ELF-1 (cell line): Measurements from ENCODE around the gene PLCB1.
"Not testable (repeated sequence)": the region's sequence is repeated elsewhere in the genome, so short reads cannot be mapped to it uniquely, and the experiment has no call there.

ENCODE experiments used
- DNase-seq: peaks from one replicate; pipeline ENCODE4 v3.0.0-alpha.2; 2016; ENCODE audit warnings: low read depth, low spot score

Gene PLCB1

DNA sequence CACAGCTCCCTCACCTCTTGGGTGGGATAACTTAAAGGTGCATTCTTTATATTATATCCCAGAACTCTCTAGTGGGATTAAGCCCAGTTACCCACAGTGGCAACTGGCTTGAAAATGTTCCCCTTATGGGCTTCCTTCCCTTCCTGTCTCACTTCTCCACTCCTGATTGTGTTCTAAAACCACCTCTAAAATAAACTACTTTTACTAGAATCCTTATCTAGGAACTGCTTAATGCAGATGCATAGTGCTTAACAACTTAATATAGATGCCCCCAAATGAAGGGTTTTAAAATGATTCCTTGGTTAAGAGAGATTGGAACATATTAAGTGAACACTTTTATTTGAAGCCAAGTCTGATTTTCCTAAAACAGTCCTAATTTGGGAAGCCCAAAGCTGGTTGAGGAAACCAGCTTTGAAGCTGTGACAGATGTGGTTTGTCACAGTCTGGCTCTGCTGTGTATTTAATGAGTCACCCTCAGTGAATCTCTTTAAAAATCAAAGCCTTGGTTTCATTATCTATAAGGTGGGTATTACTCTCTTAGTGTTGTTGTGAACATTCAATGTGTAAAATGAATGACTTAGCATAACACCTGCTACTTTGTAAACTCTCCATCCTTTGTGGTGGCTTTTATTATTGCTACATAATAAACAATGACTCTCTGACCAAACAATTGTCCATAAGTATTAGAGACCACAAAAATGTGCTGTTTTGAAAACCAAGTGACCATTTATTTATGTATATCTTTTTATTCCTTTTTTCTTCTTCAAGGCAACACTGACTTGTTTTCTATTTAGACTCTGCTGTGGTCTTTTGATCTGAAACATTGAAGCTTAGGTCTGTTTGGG, 24.4 kb downstream of the PLCB1 start:
- DNase-seq, result no peak

DNA sequence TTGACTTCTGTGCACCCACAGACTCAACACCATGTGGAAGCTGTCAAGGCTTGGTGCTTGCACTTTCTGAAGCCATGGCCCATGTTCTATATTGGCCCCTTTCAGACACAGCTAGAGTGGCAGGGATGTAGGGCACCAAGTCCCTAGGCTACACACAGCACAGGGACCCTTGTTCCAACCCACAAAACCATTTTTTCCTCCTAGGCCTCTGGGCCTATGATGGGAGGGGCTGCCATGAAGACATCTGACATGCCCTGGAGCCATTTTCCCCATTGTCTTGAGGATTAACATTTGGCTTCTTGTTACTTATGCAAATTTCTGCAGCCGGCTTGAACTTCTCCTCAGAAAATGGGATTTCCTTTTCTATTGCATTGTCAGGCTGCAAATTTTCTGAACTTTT, 27.2 kb downstream of the PLCB1 start:
- not testable (repeated sequence) for DNase-seq

DNA sequence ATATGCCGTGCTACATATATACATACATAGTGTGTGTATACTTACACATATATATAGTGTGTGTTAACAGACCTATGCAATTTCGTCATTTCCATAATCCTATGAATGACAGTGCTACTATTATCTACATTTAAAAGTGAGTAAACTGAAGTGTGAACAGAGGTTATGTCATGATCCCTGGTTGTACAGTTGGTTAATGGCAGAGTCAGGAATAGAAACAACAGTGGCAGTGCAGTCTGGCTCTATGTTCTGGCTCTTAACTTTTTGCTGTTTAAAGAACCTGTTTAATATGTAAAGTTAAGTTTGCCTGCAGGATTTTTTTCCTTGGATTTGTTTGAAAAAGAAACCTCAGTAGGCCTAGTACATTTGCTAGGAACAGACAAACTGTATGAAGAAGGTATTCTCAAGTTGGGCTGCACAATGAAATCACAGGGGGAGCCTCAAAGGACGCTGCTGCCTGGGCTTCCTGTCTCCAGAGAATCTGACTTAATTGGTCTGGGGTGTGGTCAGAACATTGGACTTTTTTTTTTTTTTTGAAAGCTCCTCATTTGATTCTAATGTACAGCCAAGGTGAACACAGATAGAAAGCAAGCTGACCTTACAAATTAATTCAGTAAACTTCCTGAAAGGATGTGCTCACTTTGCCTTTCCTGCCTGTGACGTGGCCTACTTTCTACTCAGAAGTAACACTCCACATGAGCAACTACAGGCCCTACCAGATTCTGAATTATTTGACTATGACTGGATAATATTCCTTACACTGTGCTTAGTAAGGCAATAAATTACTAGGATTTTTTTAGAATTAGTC, 29.4 kb downstream of the PLCB1 start:
- DNase-seq, result no peak

DNA sequence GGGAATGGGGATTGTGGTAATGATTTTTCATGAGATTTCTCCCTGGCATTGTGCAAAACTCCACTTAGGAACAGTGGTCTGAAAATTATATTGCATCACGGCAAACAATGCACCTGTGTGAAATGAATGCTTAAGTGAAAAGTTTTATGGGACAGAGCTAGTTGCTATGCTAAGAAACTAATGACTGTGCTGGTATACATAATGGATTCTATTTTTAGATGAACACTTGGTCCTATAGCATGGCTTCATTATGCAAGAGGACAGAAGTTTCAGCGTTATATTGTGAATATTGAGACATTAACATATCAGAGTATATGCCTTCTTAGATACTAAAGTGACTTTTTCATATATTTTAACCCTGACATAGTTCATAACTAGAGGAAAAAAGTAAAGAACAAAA, 30.5 kb downstream of the PLCB1 start:
- no peak for DNase-seq

DNA sequence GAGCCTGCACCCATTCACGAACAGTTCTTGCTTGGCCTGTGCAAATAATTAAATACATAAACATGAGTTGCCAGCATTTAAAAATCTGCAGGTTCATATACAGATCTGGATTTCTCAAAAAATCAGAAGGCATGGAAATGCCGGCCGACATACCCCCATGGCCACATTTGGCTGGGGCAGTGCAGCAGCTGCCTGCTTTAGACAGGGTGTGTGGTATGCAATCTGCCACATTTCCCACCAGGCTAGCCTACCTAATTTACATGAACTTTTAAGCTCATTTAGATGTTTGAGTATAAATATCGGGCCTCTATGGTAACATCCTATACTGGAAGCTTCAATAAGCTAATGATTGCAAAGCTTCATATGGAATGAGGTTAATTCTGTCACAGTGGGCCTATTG, 31.5 kb downstream of the PLCB1 start:
- no peak for DNase-seq

DNA sequence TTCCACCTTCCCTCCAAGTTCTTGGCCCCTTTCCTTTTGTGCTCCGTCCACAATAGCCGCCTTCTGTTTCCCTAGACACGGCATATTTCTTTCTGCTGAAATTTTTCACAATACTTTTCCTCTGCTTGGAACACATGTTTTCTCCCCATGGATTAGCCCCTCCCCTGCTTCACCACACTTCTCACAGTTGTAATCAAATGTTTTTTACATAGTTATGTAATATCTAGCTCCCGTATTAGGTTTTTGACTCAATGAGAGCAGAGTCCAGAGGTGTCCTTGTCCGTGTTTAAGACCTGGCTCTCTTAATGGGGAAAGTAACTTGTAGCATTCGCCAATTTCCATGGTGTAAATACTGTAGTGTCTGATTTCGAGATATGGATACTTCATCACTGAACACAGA, 34.7 kb downstream of the PLCB1 start:
- no peak for DNase-seq

DNA sequence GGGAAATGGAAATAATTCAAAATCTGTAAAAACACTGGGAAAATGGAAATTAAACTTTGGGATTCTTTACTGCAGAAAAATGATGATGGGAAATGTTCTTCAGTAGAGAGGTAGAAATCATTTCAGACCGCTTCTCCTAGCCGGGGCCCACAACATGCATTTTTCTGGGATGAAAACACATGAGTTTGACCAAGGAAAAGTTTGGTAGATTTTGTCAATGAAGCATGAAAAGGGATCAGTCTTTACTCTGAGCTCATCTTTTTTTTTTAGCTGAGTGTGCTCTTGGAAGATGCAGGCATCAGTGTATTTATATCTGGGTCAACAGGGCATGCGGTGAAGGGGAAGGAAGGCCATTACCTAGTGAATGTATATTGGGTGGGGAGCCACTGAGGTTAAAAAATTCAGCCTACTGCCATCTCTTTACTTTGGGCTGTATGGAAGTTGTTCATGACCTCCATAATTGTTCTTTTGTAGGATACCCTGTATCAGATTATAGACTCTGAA, 36.8 kb downstream of the PLCB1 start:
- DNase-seq, result no peak

DNA sequence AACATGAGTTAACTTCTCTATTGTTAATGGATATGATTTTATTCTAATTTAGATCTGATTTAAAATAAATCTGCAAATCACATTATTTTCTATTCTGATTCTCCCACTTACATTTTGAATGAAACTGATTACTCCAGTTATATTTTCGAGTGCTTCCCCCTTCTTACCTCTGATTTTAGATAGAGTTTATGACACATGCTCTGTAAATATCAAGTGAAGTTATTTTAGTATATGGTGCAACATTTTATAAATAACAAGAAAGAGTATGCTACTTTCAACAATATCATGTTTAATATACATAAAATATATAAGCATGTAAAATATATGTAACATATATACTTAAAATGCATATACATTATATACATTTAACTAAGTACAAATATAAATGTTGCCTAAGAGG, 38.9 kb downstream of the PLCB1 start:
- DNase-seq, result no peak

DNA sequence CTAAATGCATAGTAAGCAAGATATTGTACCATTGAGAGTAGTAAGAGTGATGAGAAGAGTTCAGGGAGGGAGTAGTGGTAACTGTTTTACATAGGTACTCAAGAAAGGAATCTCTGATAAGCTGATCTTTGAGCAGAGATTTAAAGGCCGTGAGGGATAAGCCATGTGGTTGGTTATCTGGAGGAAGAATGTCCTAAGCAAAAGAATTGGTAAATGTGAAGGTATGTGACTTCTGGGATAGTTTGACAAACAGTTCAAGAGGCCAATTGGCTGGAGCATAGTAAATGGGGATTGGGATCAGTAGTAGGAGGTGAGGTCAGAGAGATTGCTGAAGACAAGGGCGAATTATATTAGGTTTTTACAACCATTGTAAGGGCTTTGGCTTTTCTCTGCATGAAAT, 40.1 kb downstream of the PLCB1 start:
- no peak for DNase-seq

DNA sequence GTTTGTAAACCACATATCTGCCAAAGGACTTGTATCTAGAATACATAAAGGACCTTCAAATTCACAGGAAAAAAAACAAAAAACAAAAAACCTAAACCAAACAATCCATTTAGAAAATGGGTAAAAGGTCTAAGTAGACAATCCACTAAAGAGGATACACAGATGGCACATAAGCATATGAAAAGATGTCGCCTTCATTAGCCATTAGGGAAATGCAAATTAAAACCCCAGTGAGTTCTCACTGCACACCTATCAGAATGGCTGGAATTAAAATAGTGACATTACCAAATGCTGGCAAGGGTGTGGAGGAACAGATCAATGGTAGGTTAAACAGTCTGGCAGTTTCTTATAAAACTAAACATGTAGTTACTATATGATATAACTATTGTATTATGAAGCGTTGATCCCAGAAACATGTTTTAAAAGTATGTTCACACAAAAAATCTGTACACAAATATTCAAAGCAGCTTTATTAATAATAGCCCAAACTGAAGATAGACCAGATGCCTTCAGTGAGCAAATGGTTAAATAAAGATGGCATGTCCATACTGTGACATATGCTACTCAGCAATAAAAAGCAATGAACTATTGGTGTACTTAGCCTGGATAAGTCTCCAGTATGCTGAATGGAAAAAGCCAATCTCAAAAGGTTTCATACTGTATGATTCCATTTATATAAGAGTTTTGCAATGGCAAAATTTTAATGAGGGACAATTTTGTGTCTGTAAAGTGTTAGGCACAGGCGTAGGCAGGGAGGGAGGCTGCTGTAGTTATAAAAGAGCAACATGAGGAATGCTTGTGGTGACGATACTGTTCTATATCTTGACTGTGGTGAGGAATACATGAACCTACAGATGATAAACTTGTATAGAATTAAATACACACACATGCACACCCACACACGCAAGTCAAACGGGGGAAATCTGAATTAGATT, 43.9 kb downstream of the PLCB1 start:
- DNase-seq, result no peak

DNA sequence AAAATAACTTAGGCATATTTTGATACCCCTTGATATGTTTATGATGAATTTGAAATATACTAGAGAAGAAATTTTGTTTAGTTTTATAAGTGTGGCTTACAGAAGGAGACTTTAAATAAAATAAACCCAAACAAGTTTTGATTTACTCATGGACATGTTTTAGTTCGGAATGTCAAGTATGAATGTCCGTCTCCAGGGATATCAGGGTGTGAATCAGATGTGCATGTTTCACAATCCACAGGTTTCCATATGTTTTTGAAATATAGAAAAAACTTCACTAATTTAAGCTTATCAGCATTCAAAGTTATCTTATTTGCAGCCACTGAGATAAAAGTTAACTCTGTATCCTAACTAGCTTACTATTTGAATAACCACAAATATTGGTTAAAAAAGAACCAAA, 51.5 kb downstream of the PLCB1 start:
- DNase-seq, result no peak

DNA sequence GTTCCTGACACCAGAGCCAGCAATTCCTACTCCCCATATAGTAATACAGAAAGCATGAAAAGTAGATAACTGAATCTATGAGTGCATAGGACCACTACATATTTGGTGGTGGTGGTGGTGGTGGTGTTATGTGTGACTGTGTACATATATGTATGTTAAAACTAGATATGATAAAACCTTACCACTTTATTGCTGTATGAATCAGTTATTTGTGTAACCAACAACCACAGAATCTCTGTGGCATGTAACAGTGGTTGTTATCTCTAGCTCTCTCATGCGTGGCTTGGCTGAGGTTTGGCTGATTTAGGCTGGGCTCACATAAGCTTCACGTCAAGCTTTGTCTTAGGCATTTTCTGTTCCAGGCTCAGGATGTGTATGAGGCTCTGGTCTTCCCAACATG, 55.7 kb downstream of the PLCB1 start:
- DNase-seq, result no peak

DNA sequence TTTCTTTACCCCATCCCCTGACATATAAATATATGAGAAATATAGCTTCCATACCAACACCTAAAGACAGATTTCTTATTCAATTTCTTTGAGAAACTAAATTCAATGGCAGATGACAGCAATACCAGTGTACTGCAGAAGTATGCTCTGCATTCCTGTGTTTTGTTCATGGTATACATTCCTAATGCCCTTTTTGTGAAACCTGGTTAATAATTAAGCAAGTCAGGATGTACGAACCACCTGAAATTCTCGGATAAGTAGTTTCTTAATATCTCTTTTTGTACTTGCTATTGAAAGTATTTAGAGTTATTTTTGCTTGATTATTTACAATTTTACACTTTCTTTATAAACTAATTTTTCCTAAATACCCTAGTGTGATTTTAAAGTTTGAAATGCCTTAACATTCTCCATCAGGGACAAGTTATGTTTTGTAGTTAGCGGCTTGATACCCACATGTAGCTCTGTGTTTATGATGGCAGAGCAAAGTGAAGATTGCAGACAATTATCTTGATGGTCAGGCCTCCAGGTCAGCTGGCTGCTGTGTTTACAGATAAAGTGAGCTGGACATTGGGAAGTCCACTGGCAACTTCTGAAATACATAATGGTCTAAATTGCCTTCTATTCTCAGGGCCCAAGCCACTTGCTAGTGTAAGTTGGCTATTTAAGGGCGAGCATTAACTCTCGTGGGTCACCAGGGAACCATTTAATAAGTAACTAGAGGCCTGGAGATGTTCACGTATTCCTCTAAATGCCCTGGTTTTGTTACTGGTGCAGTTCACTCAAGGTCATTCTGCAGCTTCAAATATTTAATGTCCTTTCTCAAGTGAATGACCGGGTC, 58.2 kb downstream of the PLCB1 start:
- DNase-seq, result no peak

DNA sequence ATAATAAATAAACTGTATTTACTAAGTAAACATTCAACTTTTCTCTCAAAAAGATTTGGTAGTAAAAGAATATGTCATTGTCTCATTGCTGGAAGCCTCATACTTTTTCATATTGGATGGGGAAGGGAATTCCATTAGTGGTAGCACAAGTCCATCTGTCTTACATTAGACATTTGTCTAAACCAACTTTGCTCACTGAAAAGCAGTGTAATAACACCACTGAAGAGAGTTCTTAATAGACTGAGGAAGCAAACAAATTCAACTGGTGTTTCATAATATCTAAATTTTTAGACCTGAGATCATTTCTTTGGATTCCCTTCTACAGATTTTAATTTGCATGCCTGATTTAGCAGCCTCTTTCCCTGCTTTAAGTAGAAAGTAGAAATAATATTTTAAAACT, 62.7 kb downstream of the PLCB1 start:
- no peak for DNase-seq

DNA sequence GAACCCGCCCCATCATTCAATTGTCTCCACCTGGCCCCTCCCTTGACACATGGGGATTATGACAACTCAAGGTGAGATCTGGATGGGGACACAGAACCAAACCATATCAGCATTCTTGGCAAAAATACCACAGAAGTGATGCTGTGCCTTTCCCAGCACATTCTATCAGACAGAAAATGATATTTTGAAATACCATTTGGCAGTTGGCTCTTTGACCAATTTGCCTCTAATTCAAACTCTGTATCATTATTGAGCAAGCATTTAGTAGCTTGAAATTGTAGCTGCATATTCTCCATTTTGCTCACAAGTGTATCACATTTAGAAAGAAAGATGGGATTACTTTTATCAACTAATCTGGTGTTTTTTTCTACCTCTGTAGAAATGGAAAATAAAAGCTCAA, 64.0 kb downstream of the PLCB1 start:
- no peak for DNase-seq

DNA sequence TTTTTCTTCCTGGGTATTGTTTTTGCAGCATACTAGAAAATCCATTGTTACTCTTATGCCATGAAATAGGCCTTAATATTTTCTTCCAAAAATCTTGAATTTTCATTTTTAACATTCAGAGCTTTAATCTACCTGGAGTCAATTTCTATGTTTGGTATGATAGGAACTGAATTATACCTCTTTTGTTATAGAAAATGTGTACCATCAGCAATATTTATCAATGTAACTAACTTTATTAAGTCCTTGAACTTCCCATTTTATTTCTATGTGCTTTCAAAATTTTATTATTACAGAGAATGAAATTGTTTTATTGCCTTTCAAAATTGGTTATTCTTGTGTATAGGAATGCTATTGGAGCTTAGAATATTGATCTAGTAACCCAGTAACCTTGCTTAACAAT, 68.2 kb downstream of the PLCB1 start:
- DNase-seq, result no peak

DNA sequence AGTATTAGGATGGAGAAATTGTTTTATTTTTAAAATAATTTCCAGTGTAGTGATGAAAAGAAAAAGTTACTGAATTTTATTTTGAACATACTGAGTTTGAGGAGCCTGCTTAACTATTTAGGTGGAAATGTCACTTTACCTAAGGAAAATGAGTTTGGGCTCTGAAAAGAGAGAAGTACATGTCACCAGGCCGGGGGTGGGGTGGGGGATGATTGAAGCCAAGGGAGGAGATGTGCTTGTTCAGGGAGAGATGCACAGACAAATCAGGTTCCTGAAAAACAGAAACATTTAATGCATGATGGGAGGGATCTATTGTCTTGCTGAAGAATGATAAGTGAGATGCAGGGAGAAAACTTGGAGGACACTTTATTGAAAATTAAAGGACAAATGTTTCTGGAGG, 71.3 kb downstream of the PLCB1 start:
- DNase-seq, result no peak

DNA sequence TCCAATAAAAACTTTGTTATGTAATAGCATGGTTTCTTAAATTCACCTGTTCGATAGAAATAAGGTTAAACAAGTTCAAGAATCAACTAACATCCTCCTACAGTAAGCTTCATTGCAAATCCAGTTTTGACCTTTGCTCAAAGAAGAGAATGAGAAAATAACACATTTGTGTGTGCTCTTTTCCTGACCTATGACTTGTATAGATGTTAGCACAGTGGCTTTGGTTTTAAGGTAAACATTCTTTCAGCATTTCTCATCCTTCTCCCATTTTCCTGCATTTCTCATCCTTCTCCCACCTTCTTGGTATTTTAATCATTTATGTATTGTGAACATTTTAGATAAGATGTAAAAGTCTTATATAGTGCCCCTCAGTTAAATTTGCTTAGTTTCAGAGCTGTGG, 73.9 kb downstream of the PLCB1 start:
- DNase-seq, result no peak

DNA sequence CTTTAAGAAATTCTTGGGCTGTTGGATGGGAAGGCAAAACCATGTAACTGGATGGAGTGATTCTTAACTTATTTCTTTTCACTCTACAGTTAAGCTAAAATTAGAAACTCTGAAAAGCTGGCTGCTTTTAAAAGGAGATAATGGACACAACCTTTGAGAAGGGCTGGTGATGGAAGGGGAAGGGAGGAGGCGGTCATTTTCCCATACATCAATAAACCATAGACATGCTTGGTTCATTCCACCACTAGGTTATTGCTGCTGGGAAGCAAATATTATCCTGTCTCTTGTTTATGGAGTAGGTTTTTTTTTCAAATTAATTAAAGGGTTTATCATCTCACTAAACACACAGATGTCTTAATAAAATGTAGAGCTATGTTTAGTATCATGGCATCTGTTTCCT, 76.2 kb downstream of the PLCB1 start:
- no peak for DNase-seq

DNA sequence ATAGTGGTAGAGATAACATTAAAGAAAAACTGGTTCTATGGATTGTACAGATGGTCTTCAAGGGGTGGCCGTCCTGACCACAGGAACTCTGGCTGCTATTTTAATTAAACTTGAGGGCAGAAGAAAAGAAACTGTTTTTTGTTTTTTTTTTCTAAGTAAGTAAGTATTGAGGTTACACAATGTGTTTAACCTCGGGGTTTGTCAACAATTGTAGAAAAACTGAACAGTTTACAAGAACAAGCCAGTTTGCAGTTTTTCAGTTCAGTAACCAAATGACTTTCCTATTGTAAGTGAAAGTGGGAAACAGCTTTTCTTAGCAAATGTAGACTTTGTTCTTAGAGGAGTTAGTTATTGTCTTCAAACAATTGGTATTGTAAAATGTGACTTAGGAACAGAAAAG, 77.0 kb downstream of the PLCB1 start:
- DNase-seq, result no peak

DNA sequence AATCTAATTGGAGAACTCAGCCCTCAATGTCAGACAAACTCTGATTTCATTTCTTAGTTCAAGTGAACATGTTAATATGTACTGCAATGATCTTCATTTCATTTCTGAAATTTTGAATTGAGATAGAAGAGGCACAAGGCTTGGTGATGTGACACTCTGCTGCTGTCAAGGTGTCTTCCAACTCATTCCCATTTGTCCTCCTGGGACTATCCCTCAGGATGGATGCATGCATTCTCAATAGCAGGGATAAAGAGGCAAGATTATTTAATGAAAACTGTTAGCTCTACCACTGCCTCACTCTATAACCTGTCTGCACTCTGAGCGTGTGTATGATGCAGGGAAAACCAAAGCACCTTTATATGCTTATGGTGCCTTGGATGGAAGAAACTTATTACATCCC, 78.7 kb downstream of the PLCB1 start:
- no peak for DNase-seq
